K562 (cell line): ENCODE results near the gene NDOR1. TPM values are rescaled to one million over a fixed set of nuclear protein-coding genes. Genes with fewer than 3 reads are reported as not detected.

Source experiments
- ATAC-seq: fragments of 200-7000 bp; cut with Tn5 transposase; 3 replicates; pipeline ENCODE4 v1.9.1; 2020; ENCODE audit warnings: moderate library complexity
- BruUV-seq: library from RNA; stranded (reverse); fragments of 400-500 nt; replicated peaks from 2 replicates; lab custom pipeline; 2021; lab: Mats Ljungman, UMichigan
- CTCF ChIA-PET: fragments of 300-600 bp; formaldehyde crosslinking; extraction: SDS; loops from one replicate; lab custom pipeline; 2021; ENCODE audit warnings: low intra/inter-chr PET ratio; lab: Yijun Ruan, JAX
- POLR2A ChIA-PET: fragments of 300-600, 350-650 bp; sonication (Branson Sonifier 250); formaldehyde crosslinking; extraction: SDS; loops from one replicate; lab custom pipeline; 2021; ENCODE audit warnings: antibody characterized with exemption, inconsistent platforms; lab: Yijun Ruan, JAX
- DNase-seq, 4 experiments: peaks; one replicate each; pipeline versions ENCODE4 v3.0.0 to v3.0.0-alpha.2; 2011 to 2018; ENCODE audit warnings: low spot score in 3 of 4, mixed read lengths in 3 of 4; ENCODE audit errors: extremely low read depth in 1 of 4
- FAIRE-seq: peaks from 2 replicates; lab custom pipeline; 2011; peaks lifted over from hg19 to GRCh38; lab: Jason Lieb, UNC
- H2AFZ ChIP-seq: 2 replicates; pipeline ENCODE4 v1.6.0; 2011; ENCODE audit warnings: low read depth, low read length, control low read depth, inconsistent platforms
- H3K27ac ChIP-seq: fragments of 200-600 bp; 3 replicates; pipeline ENCODE4 v1.8.0; 2011; ENCODE audit warnings: low read depth, mild to moderate bottlenecking, control low read depth, inconsistent platforms, low read length, moderate library complexity, mixed read lengths; ENCODE audit errors: extremely low read depth
- H3K27me3 ChIP-seq, 2 experiments: fragments of 300-600 bp in 1 of 2; 2 replicates in 1 of 2; 3 replicates in 1 of 2; pipeline versions ENCODE4 v1.6.0 to v1.8.0; 2011; ENCODE audit warnings: inconsistent platforms in 2 of 2, low read length in 2 of 2, mild to moderate bottlenecking in 1 of 2, mixed read lengths in 1 of 2, moderate library complexity in 1 of 2; ENCODE audit not compliant: control insufficient read depth in 2 of 2, insufficient read depth in 2 of 2
- H3K36me3 ChIP-seq: fragments of 300-600 bp; 3 replicates; pipeline ENCODE4 v1.8.0; 2011; ENCODE audit warnings: mild to moderate bottlenecking, low read length, inconsistent platforms; ENCODE audit not compliant: control insufficient read depth, insufficient read depth
- H3K4me1 ChIP-seq, 2 experiments: fragments of 200-600 bp in 1 of 2; replicated peaks in 1 of 2; 2 replicates in 1 of 2; 3 replicates in 1 of 2; pipeline versions ENCODE4 v1.5.1 to v1.8.0; 2011; ENCODE audit warnings: inconsistent platforms in 2 of 2, low read length in 2 of 2, mild to moderate bottlenecking in 1 of 2, mixed read lengths in 1 of 2, moderate library complexity in 1 of 2; ENCODE audit not compliant: control insufficient read depth in 2 of 2, insufficient read depth in 2 of 2
- H3K4me2 ChIP-seq: 2 replicates; pipeline ENCODE4 v1.6.1; 2011; ENCODE audit warnings: low read length, control low read depth, inconsistent platforms, mixed read lengths; ENCODE audit not compliant: insufficient read depth
- H3K4me3 ChIP-seq: fragments of 200-600 bp; sonication (generic), shearing (Covaris generic); 2 replicates; pipeline ENCODE4 v1.5.1; 2016; ENCODE audit warnings: control low read depth, inconsistent platforms
- H3K79me2 ChIP-seq: fragments of 200-600 bp; 3 replicates; pipeline ENCODE4 v1.8.0; 2011; ENCODE audit warnings: low read length, inconsistent platforms; ENCODE audit not compliant: control insufficient read depth, insufficient read depth
- H3K9ac ChIP-seq, 2 experiments: 2 replicates each; pipeline versions ENCODE4 v1.6.0 to v1.6.1; 2011; ENCODE audit warnings: low read depth in 2 of 2, low read length in 2 of 2, control low read depth in 1 of 2, inconsistent platforms in 1 of 2, mild to moderate bottlenecking in 1 of 2, mixed read lengths in 1 of 2; ENCODE audit not compliant: insufficient read depth in 1 of 2
- H3K9me1 ChIP-seq: one replicate; pipeline ENCODE4 v1.6.0; 2011; ENCODE audit warnings: inconsistent platforms, mild to moderate bottlenecking, low read length, moderate library complexity; ENCODE audit not compliant: control insufficient read depth, insufficient read depth
- H3K9me3 ChIP-seq: replicated peaks from 2 replicates; pipeline ENCODE4 v1.5.1; 2011; ENCODE audit warnings: low read depth, low read length, inconsistent platforms; ENCODE audit not compliant: control insufficient read depth, insufficient read depth
- H4K20me1 ChIP-seq: replicated peaks from 2 replicates; pipeline ENCODE4 v1.6.1; 2011; ENCODE audit warnings: low read length, inconsistent platforms, mixed read lengths; ENCODE audit not compliant: control insufficient read depth, insufficient read depth
- HNRNPL ChIP-seq: fragments of 200-400 bp; formaldehyde crosslinking; IDR thresholded peaks from 2 replicates; pipeline ENCODE4 v1.6.1; 2017; ENCODE audit warnings: low read depth, mild to moderate bottlenecking, low read length
- MITF ChIP-seq: IDR thresholded peaks from 2 replicates; pipeline ENCODE4 v1.6.1; 2014; ENCODE audit warnings: antibody characterized with exemption
- MYBL2 ChIP-seq, 2 experiments: fragments of 450-650 bp in 1 of 2; sonication (generic) in 1 of 2; formaldehyde crosslinking in 1 of 2; IDR thresholded peaks; 2 replicates each; pipeline versions ENCODE4 v1.6.1 to v1.8.1; 2017 to 2022; ENCODE audit warnings: borderline replicate concordance in 1 of 2, inconsistent platforms in 1 of 2, low read depth in 1 of 2, mild to moderate bottlenecking in 1 of 2, missing genetic modification reagents in 1 of 2, moderate library complexity in 1 of 2
- OTX1 ChIP-seq: fragments of 450-650 bp; formaldehyde crosslinking; IDR thresholded peaks from 2 replicates; pipeline ENCODE4 v1.4.0; 2022; ENCODE audit warnings: mild to moderate bottlenecking
- POLR2G ChIP-seq: fragments of 200-400 bp; formaldehyde crosslinking; IDR thresholded peaks from 2 replicates; pipeline ENCODE4 v1.6.1; 2017; ENCODE audit warnings: low read depth, mild to moderate bottlenecking, antibody characterized with exemption, low read length, moderate library complexity
- RBFOX2 ChIP-seq: fragments of 200-400 bp; formaldehyde crosslinking; IDR thresholded peaks from 2 replicates; pipeline ENCODE4 v1.6.1; 2017; ENCODE audit warnings: low read depth, mild to moderate bottlenecking, low read length, moderate library complexity
- RBM14 ChIP-seq: fragments of 200-400 bp; formaldehyde crosslinking; IDR thresholded peaks from 2 replicates; pipeline ENCODE4 v1.6.1; 2018; ENCODE audit warnings: low read depth, mild to moderate bottlenecking, low read length, moderate library complexity, borderline replicate concordance; ENCODE audit not compliant: insufficient read depth
- ZFPM2 ChIP-seq: fragments of 250-450 bp; sonication (Bioruptor Pico); IDR thresholded peaks from 2 replicates; pipeline ENCODE4 v1.5.1; 2022; ENCODE audit warnings: mild to moderate bottlenecking
- WGBS: fragments of 100-300 bp; shearing (Covaris generic); methylation state at CpG from one replicate; pipeline ENCODE4 v1.1.6; 2016; ENCODE audit warnings: low coverage, mixed read lengths; ENCODE audit not compliant: insufficient coverage; ENCODE audit errors: missing lambda C conversion rate; 5-methylcytosine and 5-hydroxymethylcytosine counted together
- in situ Hi-C: fragments of 300-500 bp; cut with MboI; formaldehyde crosslinking; loops from 4 replicates; pipeline ENCODE4 v1.15.0; 2018; ENCODE audit warnings: inconsistent platforms, mixed read lengths
- intact Hi-C: fragments of 100-400 bp; cut with micrococcal nuclease; formaldehyde crosslinking; loops from 2 replicates; pipeline ENCODE4 v1.14.2; 2022
- polyA plus RNA-seq, 8 experiments: library from polyadenylated mRNA; depleted of rRNA in 4 of 8; stranded (reverse) in 5 of 8; unstranded in 3 of 8; fragments of >200 nt; fragmentation: Nextera tagmentation in 2 of 8; fragmentation: Illumina TruSeq in 1 of 8; extraction: Ambion mirVana in 2 of 8; extraction: Trizol in 1 of 8; gene quantifications; 2 replicates each; pipeline versions ENCODE4 v1.2.1 to v1.2.3, GENCODE V29; 2011 to 2014; ENCODE audit warnings: inconsistent platforms in 1 of 8, missing spikeins in 1 of 8
- total RNA-seq, 7 experiments: library from RNA; depleted of rRNA in 6 of 7; stranded (reverse); fragments of >200 nt in 6 of 7; fragmentation: Illumina TruSeq in 2 of 7; extraction: Trizol in 2 of 7; gene quantifications; 2 replicates each; pipeline versions ENCODE4 v1.2.1 to v1.2.3, GENCODE V29; 2011 to 2021; ENCODE audit warnings: low replicate concordance in 1 of 7

NDOR1 gene
- total and polyA plus RNA-seq, 9 of the 15 experiments (the other 6 are each of a cell fraction or from before 2014, with no cell fraction given), result 0.06 to 36.9 (median 6.9) TPM

GRCh38 chr9:137225699-137226331 lies 20.3 kb downstream of the NDOR1 start:
- H3K4me3 ChIP-seq, result no peak overlapping the region
- ChIA-PET CTCF (interaction anchor here (0.6 kb wide), 1 partner anchor 48 kb away, joined by 3 read pairs; no protein-coding TSS in a partner anchor), POLR2A (interaction anchor here (0.5 to 1.4 kb wide), 3 partner anchors 15 to 690 kb away, joined by 3 to 5 read pairs (median 4); partner anchors contain the start of gene TUBB4B)
- H3K27ac ChIP-seq, result no peak overlapping the region
- H3K36me3 ChIP-seq, result no peaks in the 10 kb centered on the region
- DNase-seq, result no peak
- in situ Hi-C loops (loop anchor here (5.0 to 25.0 kb wide), 3 partner anchors 39 to 439 kb away; partner anchors contain the start of genes ANAPC2, CCDC183, SSNA1 and TMEM141), intact Hi-C loops (loop anchor here (2.0 kb wide), 2 partner anchors 107 to 175 kb away; no protein-coding TSS in a partner anchor)
- H3K9me1 ChIP-seq, result no peaks in the 10 kb centered on the region
- no peaks in the 10 kb centered on the region for H4K20me1 ChIP-seq
- 62% methylated on average over 20 of the region's 21 CpGs for WGBS
- H3K9ac ChIP-seq, result peak overlapping the region in 1 of 2 experiments; percentile 81; a peak in 2 of 4 replicates
- no peaks in the 10 kb centered on the region for H3K9me3 ChIP-seq
- no peak for FAIRE-seq
- no peaks in the 10 kb centered on the region for H3K79me2 ChIP-seq
- no TSS peak for BruUV-seq
- TF ChIP-seq HNRNPL (peak; percentile 73; the same call in 1 of the 2 replicates), MITF (no peak), OTX1 (CRISPR knock-in tag) (0 out of 2 replicates have a peak, but pooled peaks have one; percentile 44), ZFPM2 (CRISPR knock-in tag) (no peak), RBM14 (no peak), MYBL2 (IDR thresholded peaks at IDR 0.05; ENCODE audit: low read depth) (no peak), MYBL2 (CRISPR knock-in tag; IDR thresholded peaks at IDR 0.05; ENCODE audit: borderline replicate concordance) (no peak), POLR2G (peak; percentile 49; the same call in 1 of the 2 replicates), RBFOX2 (0 out of 2 replicates have a peak, but pooled peaks have one; percentile 23)
- ATAC-seq, result no peak
- no peak overlapping the region for H3K4me2 ChIP-seq
- no peak overlapping the region for H2AFZ ChIP-seq
- peaks cover 21 to 95% of the 10 kb centered on the region in 2 experiments for H3K4me1 ChIP-seq
- H3K27me3 ChIP-seq, result no peaks in the 10 kb centered on the region
